OCI-LY7 (cell line): Measurements from ENCODE around the gene TAGLN3. TPM values are rescaled to one million over a fixed set of nuclear protein-coding genes. Genes with fewer than 3 reads are reported as not detected.

Experiments
- BruUV-seq: library from RNA; stranded (reverse); fragments of 400-500 nt; replicated peaks from 2 replicates; lab custom pipeline; 2021; lab: Mats Ljungman, UMichigan
- CTCF ChIA-PET: fragments of 300-600 bp; sonication (Branson Sonifier 250); formaldehyde crosslinking; loops from one replicate; lab custom pipeline; 2022; ENCODE audit warnings: antibody characterized with exemption; ENCODE audit not compliant: unreplicated experiment; lab: Charles Lee
- POLR2A ChIA-PET: fragments of 300-600 bp; sonication (Branson Sonifier 250); formaldehyde crosslinking; loops from one replicate; lab custom pipeline; 2022; ENCODE audit warnings: antibody characterized with exemption; lab: Charles Lee
- DNase-seq: peaks from one replicate; pipeline ENCODE4 v3.0.0-alpha.2; 2015; ENCODE audit warnings: low spot score
- H2AFZ ChIP-seq: fragments of 200-600 bp; sonication (generic), shearing (Covaris generic); 2 replicates; pipeline ENCODE4 v1.6.1; 2014; ENCODE audit warnings: mild to moderate bottlenecking, antibody characterized with exemption, low read length, moderate library complexity
- H3K27ac ChIP-seq: fragments of 200-600 bp; sonication (generic); 2 replicates; pipeline ENCODE4 v1.5.1; 2014; ENCODE audit warnings: mixed run types, low read depth, mild to moderate bottlenecking, moderate library complexity, low read length, inconsistent platforms; ENCODE audit not compliant: poor library complexity, severe bottlenecking
- H3K36me3 ChIP-seq: fragments of 200-600 bp; sonication (generic); 2 replicates; pipeline ENCODE4 v1.6.1; 2014; ENCODE audit warnings: mild to moderate bottlenecking, antibody characterized with exemption, low read length, moderate library complexity, mixed read lengths; ENCODE audit not compliant: insufficient read depth
- H3K4me1 ChIP-seq: fragments of 200-600 bp; sonication (generic); 2 replicates; pipeline ENCODE4 v1.5.1; 2014; ENCODE audit warnings: mild to moderate bottlenecking, low read length; ENCODE audit not compliant: insufficient read depth, poor library complexity, severe bottlenecking
- H3K4me2 ChIP-seq: fragments of 200-600 bp; sonication (generic); 2 replicates; pipeline ENCODE4 v1.6.1; 2014; ENCODE audit warnings: mild to moderate bottlenecking, low read length
- H3K4me3 ChIP-seq: fragments of 200-600 bp; sonication (generic); 2 replicates; pipeline ENCODE4 v1.5.1; 2014; ENCODE audit warnings: mild to moderate bottlenecking, low read depth, low read length; ENCODE audit not compliant: poor library complexity, severe bottlenecking
- H3K79me2 ChIP-seq: fragments of 200-600 bp; sonication (generic); 2 replicates; pipeline ENCODE4 v1.6.1; 2016; ENCODE audit warnings: low read depth, mild to moderate bottlenecking, low read length, moderate library complexity, mixed read lengths; ENCODE audit not compliant: insufficient read depth
- H3K9me2 ChIP-seq: fragments of 200-600 bp; sonication (generic); 2 replicates; pipeline ENCODE4 v1.6.1; 2016; ENCODE audit warnings: mild to moderate bottlenecking, low read length, mixed read lengths; ENCODE audit not compliant: insufficient read depth
- H3K9me3 ChIP-seq: fragments of 200-600 bp; sonication (generic); 2 replicates; pipeline ENCODE4 v1.6.1; 2014; ENCODE audit warnings: mild to moderate bottlenecking, mixed run types, low read length, mixed read lengths
- H4K20me1 ChIP-seq: fragments of 200-600 bp; sonication (generic); 2 replicates; pipeline ENCODE4 v1.6.1; 2014; ENCODE audit warnings: mild to moderate bottlenecking, antibody characterized with exemption, low read length, moderate library complexity, mixed read lengths; ENCODE audit not compliant: insufficient read depth
- CTCF ChIP-seq: fragments of 200-600 bp; sonication (generic); conservative IDR thresholded peaks from 2 replicates; pipeline ENCODE4 v1.5.1; 2014; ENCODE audit warnings: mild to moderate bottlenecking, antibody characterized with exemption, low read length, moderate library complexity, mixed read lengths
- EZH2phosphoT487 ChIP-seq: fragments of 200-600 bp; sonication (generic); IDR thresholded peaks from 2 replicates; pipeline ENCODE4 v1.6.1; 2018; ENCODE audit warnings: low read depth, borderline replicate concordance, mild to moderate bottlenecking, mixed run types, antibody characterized with exemption, low read length, moderate library complexity, mixed read lengths
- intact Hi-C: fragments of 100-400 bp; cut with micrococcal nuclease; formaldehyde crosslinking; loops from one replicate; pipeline ENCODE4 v1.10.0; 2022; ENCODE audit not compliant: unreplicated experiment
- total RNA-seq, 2 experiments: library from RNA; depleted of rRNA in 1 of 2; stranded (reverse); fragments of >200 nt in 1 of 2; shearing (Covaris generic) in 1 of 2; gene quantifications; 2 replicates each; pipeline ENCODE4 v1.2.3, GENCODE V29; 2014 to 2022

The TAGLN3 gene
- total RNA-seq, 2 experiments from 2014 or later = not detected

DNA sequence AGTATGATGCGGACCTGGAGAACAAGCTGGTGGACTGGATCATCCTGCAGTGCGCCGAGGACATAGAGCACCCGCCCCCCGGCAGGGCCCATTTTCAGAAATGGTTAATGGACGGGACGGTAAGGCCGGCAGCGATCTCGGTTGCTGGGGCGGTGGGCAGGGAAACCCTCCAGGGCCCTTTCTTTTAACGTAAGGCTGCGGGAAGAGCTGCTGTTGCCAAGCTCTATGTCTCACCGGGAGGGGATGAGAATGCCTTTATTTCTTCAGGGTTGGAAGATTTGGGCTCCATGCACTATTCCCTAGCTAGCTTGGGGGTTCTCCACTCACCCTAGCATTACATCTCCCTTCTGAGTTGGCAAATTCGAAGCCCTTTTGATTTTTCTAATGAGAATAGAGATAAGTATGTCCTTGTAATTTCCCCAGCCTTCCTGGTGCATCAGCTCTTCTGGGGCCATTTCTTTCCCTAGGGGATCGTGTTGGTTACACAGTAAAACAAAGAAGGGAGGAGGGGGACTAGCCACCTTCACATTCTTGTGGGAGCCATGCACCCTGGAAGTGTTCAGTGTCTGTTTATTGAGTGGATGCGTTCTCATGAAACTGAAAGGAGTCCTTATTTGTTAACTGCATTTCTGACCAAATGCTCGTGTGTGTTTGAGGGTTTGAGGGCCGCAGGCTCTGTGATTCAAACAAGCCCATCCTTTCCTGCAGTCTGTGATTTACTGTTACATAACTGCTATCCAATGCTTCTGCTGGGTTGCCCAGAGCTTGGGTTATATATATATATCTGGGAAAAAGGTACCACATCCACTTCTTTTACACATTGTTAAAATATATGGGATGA, 982 bp downstream of the TAGLN3 start:
- BruUV-seq = no TSS peak
- Histone ChIP-seq H3K9me2 (no peaks in the 10 kb centered on the region), H3K36me3 (no peaks in the 10 kb centered on the region), H3K4me1 (peaks cover 9% of the 10 kb centered on the region), H2AFZ (peak overlapping the region; percentile 35; the same call in 1 of the 2 replicates), H3K4me3 (no peak overlapping the region), H3K9me3 (no peaks in the 10 kb centered on the region), H3K27ac (no peak overlapping the region), H3K79me2 (no peaks in the 10 kb centered on the region), H4K20me1 (no peaks in the 10 kb centered on the region), H3K4me2 (peak overlapping the region; percentile 60; the same call in 1 of the 2 replicates)
- ChIA-PET POLR2A (interaction anchor here (0.6 to 1.3 kb wide), 3 partner anchors 13 to 21 kb away, joined by 3 to 5 read pairs (median 5); partner anchors contain the start of gene ABHD10), CTCF (no interaction called here)
- TF ChIP-seq CTCF (no peak), EZH2phosphoT487 (no peak)
- intact Hi-C loops = no loop called here
- no peak for DNase-seq

- intact Hi-C loops = no loop called here
Measured at GRCh38 chr3:112000367-112000771, 1.6 kb downstream of the TAGLN3 start.

More at GRCh38 chr3:112000367-112000771, 1.6 kb downstream of the TAGLN3 start:
- Histone ChIP-seq H3K4me2 (no peak overlapping the region), H2AFZ (no peak overlapping the region), H3K4me1 (peaks cover 9% of the 10 kb centered on the region), H3K36me3 (no peaks in the 10 kb centered on the region), H3K9me3 (no peaks in the 10 kb centered on the region), H4K20me1 (no peaks in the 10 kb centered on the region), H3K4me3 (no peak overlapping the region), H3K79me2 (no peaks in the 10 kb centered on the region), H3K9me2 (no peaks in the 10 kb centered on the region), H3K27ac (no peak overlapping the region)
- DNase-seq = no peak
- ChIA-PET CTCF (no interaction called here), POLR2A (interaction anchor here (0.6 to 1.0 kb wide), 2 partner anchors 8 to 12 kb away, joined by 3 to 4 read pairs; no protein-coding TSS in a partner anchor)
- TF ChIP-seq EZH2phosphoT487 (no peak), CTCF (no peak)
- no TSS peak for BruUV-seq
